CD4-positive, alpha-beta T cell treated with Interleukin-15 for 1 hour (primary cell): Measurements from ENCODE around the gene PIGO.

Source experiments
- DNase-seq: peaks from one replicate; pipeline ENCODE4 v3.0.0-alpha.2; 2020

Gene PIGO

DNA sequence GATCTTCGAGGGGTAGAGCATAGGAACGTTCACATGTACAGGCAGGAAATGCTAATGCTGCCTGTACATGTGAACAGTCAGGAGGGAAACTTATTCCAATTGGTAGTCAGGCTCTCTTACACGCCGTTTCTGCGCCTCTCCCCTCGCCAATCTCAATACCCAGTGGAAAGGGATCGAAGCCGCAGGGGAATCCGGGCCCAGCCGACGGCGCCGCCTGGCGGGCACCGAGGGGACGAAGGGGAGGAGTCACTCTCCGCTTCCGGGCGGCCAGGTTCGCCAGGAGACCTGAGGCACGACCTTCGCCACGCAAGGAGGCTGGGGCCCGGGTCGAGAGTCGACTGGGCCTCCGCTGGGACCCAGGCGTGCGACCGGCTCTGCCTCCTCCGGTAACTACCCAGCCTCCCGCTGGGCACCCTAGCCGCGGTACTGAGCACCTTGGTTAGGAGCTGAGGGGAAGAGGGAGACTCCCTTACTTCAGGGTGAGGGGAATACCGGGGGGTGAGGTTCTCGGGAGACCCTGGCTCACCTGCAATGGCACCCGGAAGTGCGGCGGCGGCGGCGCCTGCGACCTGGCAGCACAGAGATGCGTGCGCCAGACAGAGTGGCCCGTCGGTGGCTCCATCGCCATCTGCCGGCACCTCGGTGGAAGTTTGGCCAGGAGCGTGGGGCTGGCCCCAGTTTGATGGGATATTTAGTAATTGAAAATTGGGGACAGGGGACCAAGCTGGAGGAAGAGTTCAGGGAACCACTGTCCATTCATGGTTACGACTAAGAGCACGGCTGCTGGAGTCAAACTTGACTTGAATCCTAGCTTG lies at the start of gene PIGO:
Gene PIGO, minus strand, starts transcription at position 557 of the 815 bp plus-strand sequence. CDS start 1,026 bp downstream, outside the sequence.
- peak; percentile 90 for DNase-seq

GRCh38 chr9:35142037-35142436 lies 45.6 kb upstream of the PIGO start:
- no peak for DNase-seq

DNA sequence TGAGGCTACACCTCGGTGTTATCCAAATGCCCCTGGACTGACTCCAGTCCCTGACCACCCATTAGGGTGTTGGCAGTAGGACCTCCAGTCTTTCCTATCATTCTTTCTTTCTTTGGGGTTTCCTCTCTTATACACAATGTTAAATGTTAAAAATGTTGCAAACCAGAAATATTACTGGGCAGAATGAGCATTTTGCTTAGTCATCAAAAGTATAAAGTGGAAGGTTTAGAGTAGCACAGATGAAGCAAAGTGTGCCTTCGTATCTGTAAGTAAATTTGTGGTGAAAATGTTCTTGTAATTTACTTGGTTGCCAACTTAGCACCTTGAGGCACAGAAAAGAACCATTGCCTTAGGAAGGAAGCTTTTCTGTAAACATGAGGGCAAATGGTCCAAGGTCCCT lies 43.7 kb upstream of the PIGO start:
- no peak for DNase-seq

DNA sequence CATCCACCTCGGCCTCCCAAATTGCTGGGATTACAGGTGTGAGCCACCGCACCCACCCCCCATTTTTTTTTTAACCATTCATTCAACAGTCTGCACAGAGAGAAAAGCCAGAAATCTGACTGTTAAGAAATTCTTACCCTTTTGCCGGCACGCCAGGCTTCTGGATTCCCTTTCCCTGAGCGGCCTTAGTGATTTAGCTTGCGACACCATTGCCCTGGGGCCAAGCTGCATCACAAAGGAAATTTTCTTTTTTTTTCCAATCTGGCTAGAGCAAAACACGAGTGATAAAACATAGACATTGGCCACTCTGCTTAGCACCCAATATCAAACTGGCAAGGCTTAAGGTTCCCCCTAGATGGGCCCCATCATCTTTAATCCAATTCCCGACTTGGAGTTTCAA lies 40.5 kb upstream of the PIGO start:
- no peak for DNase-seq

- no peak for DNase-seq
Measured at GRCh38 chr9:35135988-35136387, 39.6 kb upstream of the PIGO start.

GRCh38 chr9:35134920-35135319 lies 38.5 kb upstream of the PIGO start:
- no peak for DNase-seq

DNA sequence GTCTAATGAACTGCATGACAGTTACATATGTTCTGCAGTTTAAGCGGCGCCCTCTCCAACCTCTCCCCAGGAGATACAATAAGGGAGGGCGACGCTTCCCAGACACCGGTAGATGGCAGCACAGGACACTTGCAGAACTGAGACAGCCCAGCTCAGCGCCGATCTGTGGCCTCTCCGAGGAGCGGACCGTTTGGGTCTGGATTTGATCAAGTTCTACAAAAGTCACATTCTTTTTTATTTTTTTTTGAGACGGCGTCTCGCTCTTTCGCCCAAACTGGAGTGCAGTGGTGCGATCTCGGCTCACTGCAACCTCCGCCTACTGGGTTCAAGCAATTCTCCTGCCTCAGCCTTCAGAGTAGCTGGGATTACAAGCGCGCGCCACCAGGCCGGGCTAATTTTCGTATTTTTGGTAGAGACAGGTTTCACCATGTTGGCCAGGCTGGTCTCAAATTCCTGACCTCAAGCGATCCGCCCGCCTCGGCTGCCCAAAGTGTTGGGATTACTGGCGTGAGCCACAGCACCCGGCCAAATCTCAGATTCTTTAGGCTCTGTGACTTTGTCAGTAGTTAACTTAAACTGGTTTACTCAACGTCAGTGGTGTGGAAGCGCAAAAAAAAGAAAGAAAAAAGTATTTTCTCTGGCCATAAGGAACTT lies 20.6 kb upstream of the PIGO start:
- DNase-seq, result peak; percentile 90

GRCh38 chr9:35116539-35116897 lies 20.1 kb upstream of the PIGO start:
- no peak for DNase-seq

- peak; percentile 95 for DNase-seq
Measured at GRCh38 chr9:35115680-35116538, 19.5 kb upstream of the PIGO start, which contains the start of gene ATOSB. Gene ATOSB, minus strand, starts transcription at chr9:35115862. Its CDS starts 7,588 bp downstream, at chr9:35108274.

DNA sequence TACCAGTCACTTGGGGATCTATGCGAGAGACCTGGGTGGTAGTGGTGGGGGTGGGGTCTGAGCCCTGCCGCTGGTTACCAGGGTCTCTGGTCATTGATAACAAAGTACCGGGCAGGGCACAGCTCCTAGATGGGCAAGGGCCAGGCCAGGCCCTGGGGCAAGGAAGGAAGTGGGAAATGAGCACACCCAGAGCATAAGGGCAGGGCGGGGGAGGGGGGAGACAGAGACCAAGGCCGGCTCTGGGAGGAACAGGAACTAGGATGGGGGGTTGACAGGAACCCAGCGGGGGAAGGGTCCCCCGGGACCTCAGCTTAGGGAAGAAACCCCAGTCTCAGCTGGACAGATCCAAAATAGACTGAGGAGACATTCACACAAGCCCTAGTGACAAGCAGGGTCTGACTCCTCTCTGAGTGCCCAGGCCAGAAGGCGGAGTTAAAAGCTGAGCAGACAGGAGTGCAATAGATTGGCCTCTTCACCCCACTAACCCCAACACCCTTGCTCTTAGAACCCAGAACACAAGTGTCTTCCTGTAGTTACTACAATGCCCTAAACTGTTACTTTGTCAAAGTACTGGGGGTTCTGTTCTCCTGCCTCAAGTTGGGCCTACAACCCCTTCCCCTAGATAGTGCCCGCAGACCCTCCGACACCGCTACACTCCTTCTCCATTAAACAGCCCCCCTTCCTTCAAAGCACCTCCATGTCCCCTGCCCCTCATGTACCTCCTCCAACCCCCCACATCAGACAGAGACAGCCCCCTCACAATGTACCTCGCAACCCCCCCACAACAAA lies 18.6 kb upstream of the PIGO start:
- DNase-seq, result peak; percentile 66

DNA sequence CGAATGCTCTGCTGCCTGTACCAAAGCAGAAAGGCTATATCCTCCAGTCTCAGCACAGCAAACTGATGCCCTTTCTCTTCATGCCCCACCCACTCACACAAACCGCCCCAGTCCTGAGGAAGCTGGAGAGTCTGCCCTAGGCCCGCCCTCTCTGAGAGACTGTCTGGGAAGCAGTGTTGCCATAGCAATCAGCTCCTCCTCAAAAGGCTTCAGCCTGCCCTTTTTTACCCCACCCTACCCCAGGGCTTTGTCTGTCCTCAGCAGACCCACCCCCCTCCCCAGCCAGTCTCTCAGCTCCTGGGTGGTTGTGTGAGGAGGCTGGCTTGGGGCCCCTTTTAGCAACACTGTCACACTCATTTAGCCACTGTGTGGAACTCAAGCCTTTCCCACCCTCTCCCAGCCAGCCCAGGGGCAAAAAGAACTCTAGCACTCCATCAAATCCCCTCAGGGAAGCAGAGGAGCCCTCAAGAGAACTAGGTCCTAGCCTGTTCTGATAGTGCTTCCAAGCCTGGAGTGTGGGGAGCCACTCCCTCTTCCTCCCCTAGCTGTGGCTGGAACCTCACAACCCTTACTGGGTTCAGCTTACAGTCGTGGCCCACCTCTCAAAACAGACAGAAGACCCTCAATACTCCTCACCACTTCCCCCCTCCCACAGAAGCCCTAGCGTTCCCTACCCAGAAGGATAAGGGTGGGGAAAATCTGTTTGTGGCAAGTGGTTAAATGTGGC lies 17.9 kb upstream of the PIGO start:
- peak; percentile 92 for DNase-seq

- peak; percentile 79 for DNase-seq
Measured at GRCh38 chr9:35112257-35113020, 16.0 kb upstream of the PIGO start.

DNA sequence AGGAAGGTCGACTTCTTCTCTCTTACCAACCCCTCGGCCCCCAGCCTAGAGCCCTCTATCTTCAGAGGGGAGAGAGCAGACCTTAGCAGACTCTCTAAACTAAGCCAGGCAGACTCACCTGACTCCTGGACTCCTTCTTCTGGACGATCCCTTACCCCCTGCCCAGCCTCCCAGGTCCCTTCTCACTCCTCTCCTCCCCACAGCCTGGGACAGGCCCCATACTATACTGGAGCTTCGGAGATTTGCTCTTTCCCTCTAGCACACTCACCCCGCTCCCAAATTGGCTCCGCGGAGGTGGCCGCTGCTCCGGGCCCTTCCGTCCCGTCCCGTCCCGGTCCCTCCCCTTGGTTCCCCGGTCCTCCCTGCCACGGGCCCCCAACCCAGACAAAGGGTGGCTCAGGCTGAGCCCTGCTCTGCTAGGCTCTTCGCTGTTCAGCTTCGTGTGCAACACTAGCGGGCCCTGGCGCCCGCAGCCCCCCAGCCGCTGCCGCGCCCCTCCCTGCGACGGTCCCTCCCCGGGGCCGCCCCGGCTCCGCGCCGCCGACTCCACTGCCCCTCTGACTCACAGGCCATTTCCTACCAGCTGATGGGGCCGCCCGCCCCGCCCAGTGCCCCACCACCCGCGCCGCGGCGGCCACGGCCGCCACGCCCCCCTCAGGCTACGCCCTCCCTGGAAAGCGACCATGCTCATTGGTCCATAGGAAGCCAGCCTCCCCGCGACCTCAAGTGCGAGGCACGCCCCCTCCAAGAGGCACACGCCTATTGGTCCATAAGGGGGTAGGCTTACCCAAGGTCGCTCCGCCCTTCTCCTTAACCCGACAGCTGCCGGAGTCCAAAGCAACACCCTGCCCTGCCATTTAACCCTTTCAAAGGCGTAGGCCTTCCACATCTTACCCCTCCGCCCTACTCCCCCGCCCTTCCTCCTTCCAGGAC lies 14.9 kb upstream of the PIGO start:
- DNase-seq, result peak; percentile 98

DNA sequence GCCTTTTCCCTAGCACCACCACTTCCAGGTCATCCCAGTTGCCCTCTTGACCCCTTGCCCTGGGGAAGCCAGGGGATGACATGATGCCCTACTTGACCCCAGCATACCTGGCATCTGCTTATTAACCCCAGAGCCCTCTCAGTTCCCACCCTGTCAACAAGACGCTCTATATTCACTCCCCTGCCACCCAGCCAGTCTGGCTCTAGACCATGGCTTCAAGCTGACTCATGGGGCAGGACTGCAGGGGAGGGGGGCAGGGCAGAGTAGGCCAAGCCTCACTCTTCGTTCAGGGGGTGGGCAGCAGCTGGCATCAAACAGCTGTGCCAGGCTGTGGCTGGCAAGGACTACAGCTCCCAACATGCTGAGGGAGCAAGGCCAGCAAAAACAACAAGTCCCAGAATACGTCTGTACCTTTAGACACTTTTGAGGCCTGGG lies 14.0 kb upstream of the PIGO start:
- no peak for DNase-seq

DNA sequence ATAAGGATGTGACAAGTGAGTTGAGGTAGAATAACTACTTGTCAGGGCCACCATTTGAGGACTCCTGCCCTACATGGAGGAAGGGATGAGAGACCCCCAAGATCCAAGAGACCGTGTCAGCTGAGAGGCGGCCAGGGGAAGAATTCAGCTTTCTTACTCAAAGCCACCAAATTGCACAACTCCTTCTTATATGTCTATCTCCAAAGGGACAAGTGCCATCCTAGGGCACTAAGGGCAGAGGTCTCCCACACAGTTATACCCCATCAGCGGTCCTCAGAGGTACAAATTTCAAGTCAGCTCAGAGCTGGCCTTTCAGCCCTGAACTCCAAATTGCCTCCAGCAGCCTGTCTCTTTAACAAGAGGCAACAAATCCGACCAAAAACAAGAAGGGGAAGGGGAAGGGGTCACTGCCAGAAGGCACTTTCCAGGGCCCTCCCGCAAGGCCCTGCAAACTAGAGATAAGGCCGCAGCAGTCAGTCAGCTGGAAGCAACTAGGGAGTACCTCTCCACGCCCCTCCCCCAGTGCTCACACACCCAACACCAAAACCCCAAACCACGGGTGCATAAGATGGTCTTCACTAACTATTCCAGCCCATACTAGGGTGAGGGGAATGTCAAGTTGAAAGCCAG lies 12.7 kb upstream of the PIGO start:
- DNase-seq, result no peak

- DNase-seq, result no peak
Measured at GRCh38 chr9:35108461-35108860, 12.1 kb upstream of the PIGO start.

DNA sequence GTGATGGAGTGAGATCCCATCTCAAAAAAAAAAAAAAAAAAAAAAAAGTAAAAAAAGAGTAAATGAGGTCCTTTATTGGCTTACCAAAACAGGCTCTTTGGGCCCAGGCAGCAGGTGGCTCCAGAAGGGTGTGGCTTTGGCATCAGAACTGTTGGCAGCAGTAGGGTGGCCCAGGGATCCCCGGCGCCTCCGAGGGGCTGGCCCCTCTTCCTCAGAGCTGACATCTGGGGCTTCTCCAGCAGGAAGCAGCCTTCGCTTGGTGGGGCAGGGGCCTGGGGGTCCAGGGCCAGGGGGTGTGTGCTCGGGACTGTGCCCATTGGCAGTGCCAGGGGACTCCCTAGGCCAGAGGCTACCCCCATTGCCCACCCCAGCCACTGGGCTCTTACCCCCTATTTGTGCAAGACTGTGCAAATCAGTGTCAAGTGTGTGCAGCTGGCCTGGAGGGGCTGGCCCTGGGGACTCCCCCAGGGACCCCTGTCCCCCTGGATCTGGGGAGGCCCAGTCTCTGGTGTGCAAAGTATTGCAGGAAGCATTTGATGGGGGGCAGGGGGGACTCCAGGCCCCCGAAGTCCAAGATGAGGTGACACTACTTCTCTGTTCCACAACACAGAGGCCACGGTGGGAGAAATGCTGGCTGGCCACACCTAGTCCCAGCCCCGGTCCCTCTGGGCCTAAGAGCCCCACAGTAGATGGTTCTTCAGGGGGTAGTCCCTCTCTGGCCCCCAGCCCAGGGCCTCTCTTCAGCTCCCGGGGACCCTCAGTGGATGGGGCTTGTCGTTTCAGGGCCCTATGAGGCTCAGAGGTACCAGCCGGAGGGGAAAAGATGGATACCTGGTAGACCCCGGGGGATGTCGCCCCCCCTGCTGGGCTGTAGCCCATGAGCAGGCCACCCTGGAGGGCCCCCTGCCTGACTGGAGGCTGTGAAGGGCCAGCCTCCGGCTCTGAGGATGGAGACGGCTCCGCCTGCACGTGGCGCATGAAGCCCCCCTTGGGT lies 11.2 kb upstream of the PIGO start:
- no peak for DNase-seq

DNA sequence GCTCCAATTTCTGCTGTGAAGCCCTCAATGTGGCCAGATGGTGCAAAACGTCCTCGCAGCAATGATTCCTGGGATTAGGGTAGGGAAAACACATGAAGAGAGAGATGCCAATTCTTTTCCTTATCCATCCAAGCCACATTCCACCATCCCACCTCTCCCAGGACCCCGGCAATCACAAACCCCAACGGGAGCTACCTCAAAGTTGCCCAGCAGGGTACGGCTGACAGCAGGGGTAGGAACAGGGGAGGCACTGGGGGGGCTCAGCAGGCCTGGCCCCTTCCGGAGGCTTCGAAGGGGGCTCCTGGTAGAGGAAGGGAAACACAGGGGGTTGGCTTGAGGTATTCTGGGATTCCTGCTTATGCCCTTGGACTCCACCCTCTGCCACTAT lies 9.9 kb upstream of the PIGO start:
- no peak for DNase-seq
